Measurements from ENCODE around the gene IRF5.

DNA sequence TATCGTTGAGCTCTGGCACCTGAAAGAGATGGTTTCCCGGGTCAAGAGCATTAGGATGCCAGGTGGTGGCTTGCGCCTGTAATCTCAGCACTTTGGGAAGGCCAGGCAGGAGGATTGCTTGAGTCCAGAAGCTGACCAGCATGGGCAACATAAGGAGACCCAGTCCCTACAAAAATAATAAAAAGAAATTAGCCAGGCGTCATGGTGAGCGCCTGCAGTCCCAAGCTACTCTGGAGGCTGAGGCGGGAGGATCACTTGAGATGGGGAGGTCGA lies 21.1 kb upstream of the IRF5 start:
- TF ChIP-seq SUZ12 (IDR thresholded peaks at IDR 0.05; ENCODE audit: extremely low read depth, insufficient read depth, insufficient read length) (no peak), ZNF274 (IDR thresholded peaks at IDR 0.05; ENCODE audit: low read depth, low read length) (no peak), YY1 (IDR thresholded peaks at IDR 0.05; ENCODE audit: insufficient read depth, insufficient read length) (no peak)

Data from NT2/D1 (cell line).